Endometrial microvascular endothelial cells (primary cell): Measurements from ENCODE around the gene FAM200B. TPM values are rescaled to one million over a fixed set of nuclear protein-coding genes. Genes with fewer than 3 reads are reported as not detected.

Experiments used
- in situ Hi-C: cut with HindIII; loops from 2 replicates; pipeline ENCODE4 v1.10.0; 2017; ENCODE audit warnings: low sequenced_read_pairs, low pct_unique_long_range_greater_than_20kb; ENCODE audit errors: inconsistent ontology term
- total RNA-seq: library from RNA; depleted of rRNA; stranded (reverse); fragments of >200 nt; gene quantifications from one replicate; pipeline ENCODE4 v1.2.3, GENCODE V29; 2015; ENCODE audit errors: inconsistent ontology term

The FAM200B gene
- total RNA-seq = 61.6 TPM

- in situ Hi-C loops = no loop called here
Measured at GRCh38 chr4:15681372-15682241, at the start of gene FAM200B. Gene FAM200B (plus strand): TSS chr4:15681827. CDS start chr4:15686978, 5,151 bp downstream.

DNA sequence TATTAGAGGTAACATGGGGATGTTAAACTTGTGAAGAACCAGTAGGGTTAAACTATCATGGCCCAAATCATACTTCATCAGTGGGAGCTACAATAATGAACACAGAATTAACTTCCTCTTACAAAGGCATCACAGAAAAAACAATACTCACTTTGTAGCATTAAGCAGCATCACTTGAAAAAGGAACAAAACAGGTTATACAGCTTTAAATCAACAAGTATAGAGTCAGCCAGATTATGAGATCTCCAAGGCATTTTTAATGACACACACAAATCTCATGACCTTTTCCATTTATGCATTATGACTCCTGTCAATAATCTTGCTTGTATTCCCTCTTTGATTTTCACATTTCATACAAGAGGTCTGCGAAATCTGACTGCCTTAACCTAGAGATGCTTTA lies 44.8 kb upstream of the FAM200B start:
- in situ Hi-C loops = no loop called here

- in situ Hi-C loops = no loop called here
Measured at GRCh38 chr4:15638418-15638817, 43.2 kb upstream of the FAM200B start.

DNA sequence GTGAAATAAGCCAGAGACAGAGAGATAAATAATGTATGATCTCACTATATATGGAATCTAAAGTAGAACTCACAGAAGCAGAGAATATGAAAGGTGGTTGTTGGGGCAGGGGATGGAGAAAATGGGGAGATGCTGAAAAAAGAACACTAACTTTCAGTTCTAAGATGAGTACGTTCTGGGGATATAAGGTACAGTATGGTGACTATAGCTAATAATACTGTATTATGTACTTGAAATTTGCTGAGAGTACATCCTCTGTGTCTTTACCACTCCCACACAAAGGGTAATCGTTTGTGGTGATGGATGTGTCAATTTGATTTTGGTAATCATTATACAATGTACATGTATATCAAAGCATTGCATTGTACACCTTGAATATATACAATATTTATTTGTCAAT lies 33.0 kb upstream of the FAM200B start:
- in situ Hi-C loops = no loop called here

DNA sequence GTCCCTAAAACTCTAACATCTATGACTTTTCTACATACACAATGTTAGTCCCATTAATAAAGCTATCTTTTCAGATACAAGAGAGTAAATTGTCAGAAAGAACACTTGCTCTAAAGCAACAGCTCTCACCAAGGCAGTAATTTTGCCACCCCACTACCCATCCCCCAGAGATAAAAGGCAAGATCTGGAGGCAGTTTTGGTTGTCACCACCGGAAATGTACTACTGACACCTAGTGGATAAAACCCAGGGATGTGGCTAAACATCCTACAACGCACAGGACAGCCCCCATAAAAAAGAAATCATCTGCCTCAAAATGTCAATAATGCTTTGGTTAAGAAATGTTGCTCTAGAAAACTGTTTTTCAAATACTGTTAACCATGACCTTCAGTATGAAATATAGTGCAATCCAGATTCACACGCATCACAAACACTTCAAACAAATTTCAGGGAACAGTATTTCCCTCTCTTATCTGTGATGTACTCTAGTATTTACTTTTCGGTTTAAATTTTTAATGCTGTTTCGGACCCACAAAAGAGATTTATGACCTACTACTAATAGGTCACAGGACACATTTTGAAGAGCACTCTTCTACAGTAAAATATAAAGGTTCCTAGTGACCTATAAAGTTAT lies 31.6 kb upstream of the FAM200B start:
- in situ Hi-C loops = no loop called here

DNA sequence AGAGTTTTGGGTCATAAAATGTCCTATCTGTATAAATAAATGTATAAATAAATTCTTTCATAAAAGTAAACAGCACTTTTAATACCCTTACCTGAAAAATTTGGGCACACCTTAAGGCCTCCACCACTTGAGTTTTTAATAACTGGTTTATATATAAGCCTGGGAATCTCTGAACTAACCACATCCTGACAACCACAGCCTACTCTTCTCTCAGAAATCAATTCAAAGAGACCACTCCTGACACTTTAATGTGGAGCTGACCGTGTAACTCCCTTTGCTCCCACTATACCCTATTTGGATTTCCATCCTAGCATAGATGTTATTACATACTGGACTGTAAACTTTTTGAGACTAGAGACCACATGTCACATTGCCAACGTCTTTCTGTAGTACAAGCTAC lies 30.0 kb upstream of the FAM200B start:
- in situ Hi-C loops = no loop called here

DNA sequence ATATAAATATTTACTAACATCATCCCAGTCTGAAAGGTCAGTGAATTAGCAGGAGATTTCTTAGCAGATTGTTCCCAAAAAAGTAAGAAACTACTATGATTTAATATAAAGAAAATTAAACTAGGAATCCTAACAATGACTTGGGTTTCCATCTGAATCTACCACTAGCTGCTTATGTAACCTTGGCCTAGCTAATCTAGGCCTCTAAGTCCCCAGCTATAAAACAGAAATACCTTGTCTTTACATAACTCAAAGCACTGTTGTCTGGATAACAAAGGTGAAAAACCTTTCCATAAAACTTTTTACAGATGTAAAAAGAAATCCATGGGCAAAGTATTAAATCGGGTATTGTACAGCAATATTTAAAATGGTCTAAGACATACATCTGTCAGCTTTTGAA lies 29.4 kb upstream of the FAM200B start:
- in situ Hi-C loops = no loop called here

- in situ Hi-C loops = no loop called here
Measured at GRCh38 chr4:15652841-15653240, 28.8 kb upstream of the FAM200B start.

GRCh38 chr4:15653420-15653819 lies 28.2 kb upstream of the FAM200B start:
- in situ Hi-C loops = no loop called here

DNA sequence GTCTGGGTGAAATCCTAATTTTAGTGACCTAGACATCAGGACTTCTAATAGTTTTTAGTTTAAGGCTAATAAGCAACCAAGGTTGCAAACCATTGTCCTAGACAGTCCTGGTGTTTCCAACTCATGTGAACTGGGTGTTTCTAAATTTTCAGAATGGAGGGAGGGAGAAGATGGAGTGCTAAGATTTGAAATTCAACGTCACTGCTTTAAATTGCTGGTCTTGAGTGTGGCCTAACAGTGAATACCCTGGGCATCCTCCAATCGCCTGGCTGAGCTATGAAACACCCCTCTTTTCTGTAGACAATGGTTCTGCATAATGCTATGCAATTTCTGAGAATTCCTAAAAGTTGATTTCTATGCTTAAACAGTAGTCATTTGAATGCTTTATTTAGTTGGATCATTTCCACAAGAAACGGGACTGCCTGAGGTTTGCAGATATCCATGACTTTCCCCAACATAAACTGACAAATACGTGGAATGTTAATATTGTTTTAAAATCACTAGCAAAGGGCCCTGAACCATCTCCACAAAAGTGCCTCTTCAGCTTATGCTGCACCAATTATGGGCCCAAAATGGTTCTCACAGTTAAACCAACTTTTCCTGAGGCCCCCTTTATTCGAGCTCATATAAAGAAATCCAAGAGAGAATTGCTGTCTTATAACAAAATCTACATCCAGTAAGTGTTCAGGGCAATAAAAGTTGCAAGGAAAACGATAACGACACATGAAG lies 27.6 kb upstream of the FAM200B start:
- in situ Hi-C loops = no loop called here

- in situ Hi-C loops = no loop called here
Measured at GRCh38 chr4:15654593-15655222, 26.9 kb upstream of the FAM200B start.

GRCh38 chr4:15655223-15656037 lies 26.2 kb upstream of the FAM200B start, which contains the start of gene FBXL5:
Gene FBXL5 (minus strand): TSS chr4:15655357. CDS start chr4:15655287, 70 bp downstream.
- in situ Hi-C loops = no loop called here

DNA sequence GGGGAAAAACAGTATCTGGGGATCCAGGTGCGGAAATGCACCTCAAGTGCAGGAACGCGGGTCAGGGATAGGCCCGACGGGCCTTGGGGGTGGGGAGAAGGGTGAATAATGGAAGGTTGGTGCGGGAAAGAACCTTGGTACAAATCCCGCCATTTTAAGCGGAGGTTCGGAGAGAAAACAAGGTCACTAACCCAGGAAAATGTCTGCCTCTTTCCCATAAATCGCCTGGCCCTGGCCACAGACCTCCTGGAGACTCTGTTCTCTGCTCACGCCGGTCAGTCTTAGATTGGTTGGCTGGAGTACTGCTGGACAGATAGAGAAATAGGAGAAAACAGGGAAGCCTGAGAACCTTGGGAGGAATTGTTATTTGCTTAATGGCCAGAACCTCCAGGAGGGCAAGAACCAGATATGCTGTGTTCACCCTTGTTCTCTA lies 25.6 kb upstream of the FAM200B start:
- in situ Hi-C loops = no loop called here

DNA sequence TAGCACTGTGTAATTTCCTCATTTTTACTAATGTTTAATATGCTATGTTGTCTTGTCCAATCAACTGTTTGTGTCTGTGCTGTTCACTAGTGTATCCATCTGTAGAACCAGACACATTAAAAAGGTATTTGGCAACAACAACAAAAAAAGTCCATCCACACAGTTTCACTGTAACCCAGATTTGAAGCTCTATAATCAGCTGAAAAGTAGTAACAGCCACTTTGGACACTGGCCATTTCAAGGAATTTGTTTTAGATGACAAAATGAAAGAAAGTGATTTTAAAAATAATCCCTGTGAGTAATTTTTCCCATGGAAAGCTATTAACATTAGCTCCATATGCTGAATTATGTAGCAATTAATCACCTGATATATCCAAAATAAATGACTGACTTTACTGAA lies 24.3 kb upstream of the FAM200B start:
- in situ Hi-C loops = no loop called here

GRCh38 chr4:15658136-15658770 lies 23.4 kb upstream of the FAM200B start:
- in situ Hi-C loops = no loop called here

DNA sequence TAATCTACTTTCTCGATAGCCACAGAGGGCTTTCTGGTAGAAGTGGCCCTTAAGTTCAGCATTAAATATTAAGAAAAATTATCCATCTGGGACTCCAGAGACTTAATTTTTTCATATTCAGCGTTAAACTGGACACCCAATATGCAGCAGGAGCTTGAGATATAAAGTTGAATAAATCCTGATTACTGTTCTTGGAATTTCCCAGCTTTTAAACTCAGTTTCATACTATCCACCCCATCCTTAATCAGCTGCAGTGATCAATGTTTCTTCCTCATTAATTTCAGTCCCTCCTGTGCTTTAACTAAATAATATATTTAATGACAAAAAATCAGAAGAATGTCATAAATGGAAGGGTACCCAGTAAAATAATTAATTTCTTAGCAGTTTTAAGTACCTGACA lies 22.8 kb upstream of the FAM200B start:
- in situ Hi-C loops = no loop called here

GRCh38 chr4:15659768-15660570 lies 21.7 kb upstream of the FAM200B start:
- in situ Hi-C loops = no loop called here
